Psoas muscle (tissue), 8 donors: ENCODE results near the gene INTS7. TPM values are rescaled to one million over a fixed set of nuclear protein-coding genes. Genes with fewer than 3 reads are reported as not detected.

Experiments
- ATAC-seq, 4 donors: fragments of 200-7000 bp; cut with Tn5 transposase; one replicate each; pipeline ENCODE4 v1.9.1; 2020; ENCODE audit warnings: moderate library complexity in 3 of 4, mild to moderate bottlenecking in 2 of 4
- DNase-seq, 2 donors: peaks; one replicate each; pipeline ENCODE4 v3.0.0-alpha.2; 2020
- H3K27ac ChIP-seq: fragments of 200-600 bp; one replicate; pipeline ENCODE4 v1.8.0; 2022
- H3K27me3 ChIP-seq, 3 donors: fragments of 200-600 bp in 1 of 3; one replicate each; pipeline versions ENCODE4 v1.6.1 to v1.8.0; 2013 to 2022; ENCODE audit warnings: low read length in 2 of 3, mild to moderate bottlenecking in 2 of 3, moderate library complexity in 1 of 3; ENCODE audit not compliant: insufficient read depth in 3 of 3
- H3K36me3 ChIP-seq, 2 donors: fragments of 200-600 bp in 1 of 2; one replicate each; pipeline versions ENCODE4 v1.6.1 to v1.8.0; 2013 to 2022; ENCODE audit warnings: low read depth in 1 of 2, mild to moderate bottlenecking in 1 of 2, moderate library complexity in 1 of 2; ENCODE audit not compliant: insufficient read depth in 1 of 2
- H3K4me1 ChIP-seq: fragments of 200-600 bp; one replicate; pipeline ENCODE4 v1.8.0; 2022
- H3K4me3 ChIP-seq: fragments of 200-600 bp; one replicate; pipeline ENCODE4 v1.8.0; 2022; ENCODE audit warnings: mild to moderate bottlenecking
- H3K9me3 ChIP-seq: fragments of 200-600 bp; one replicate; pipeline ENCODE4 v1.8.0; 2022
- CTCF ChIP-seq: fragments of 200-600 bp; IDR thresholded peaks from one replicate; pipeline ENCODE4 v1.8.0; 2022; ENCODE audit warnings: antibody characterized with exemption
- WGBS, 3 donors: extraction: QIAGEN DNeasy Blood & Tissue Kit; methylation state at CpG; one replicate each; pipeline versions ENCODE4 v1.1.6 to v1.1.7; 2013; 5-methylcytosine and 5-hydroxymethylcytosine counted together
- intact Hi-C, 2 donors: fragments of 100-400 bp; cut with DNase I; formaldehyde crosslinking; loops; one replicate each; pipeline versions ENCODE4 v1.11.0 to v1.14.2; 2022
- polyA plus RNA-seq, 3 donors: library from polyadenylated mRNA; stranded (reverse); fragments of 200-250 nt; gene quantifications; one replicate each; pipeline ENCODE4 v1.2.3, GENCODE V29; 2013
- total RNA-seq, 4 donors: library from RNA; stranded (reverse); fragmentation: NEBNext Ultra II Directional in 2 of 4; extraction: Animal tissue kit (Norgen Biotek cat#: 25700) in 2 of 4; gene quantifications; one replicate each; pipeline versions ENCODE4 v1.2.1 to v1.2.4, GENCODE V29; 2021 to 2023
- donor health status: healthy with polysubstance abuse.
- donor health status: DM: no; HTN: no; CAD: no; lungs with moderate emphysema.
- donor health status: Bipolar disorder and iron deficiency.
- donor health status: healthy.
- donor health status: DM: yes; HTN: yes; CAD: no.
- donor health status: DM: no; HTN: no; CAD: no.
- donor health status: DM: no; HTN: no; CAD: no.
- donor health status: DM: yes; HTN: yes; CAD: no.

The INTS7 gene
- total and polyA plus RNA-seq, 7 donors, result 4.4 to 12.7 (median 7.6) TPM

- Histone ChIP-seq H3K4me3 (no peak overlapping the region), H3K27ac (peak overlapping the region; percentile 87), H3K9me3 (no peaks in the 10 kb centered on the region), H3K27me3 (no peaks in the 10 kb centered on the region), H3K4me1 (no peaks in the 10 kb centered on the region), H3K36me3 (no peaks in the 10 kb centered on the region)
- intact Hi-C loops, result loop anchor here in 1 of 2 donors (5.0 kb wide), 1 partner anchor 40 kb away; no protein-coding TSS in a partner anchor
- DNase-seq (no peak), ATAC-seq (peak; percentile 38 to 66 (median 53))
- no peak for TF ChIP-seq CTCF
- WGBS, 3 donors, result 56 to 68% (median 57%) methylated on average over 2 of the region's 2 CpGs
Measured at GRCh38 chr1:212077028-212077427, 41.7 kb upstream of the INTS7 start.

DNA sequence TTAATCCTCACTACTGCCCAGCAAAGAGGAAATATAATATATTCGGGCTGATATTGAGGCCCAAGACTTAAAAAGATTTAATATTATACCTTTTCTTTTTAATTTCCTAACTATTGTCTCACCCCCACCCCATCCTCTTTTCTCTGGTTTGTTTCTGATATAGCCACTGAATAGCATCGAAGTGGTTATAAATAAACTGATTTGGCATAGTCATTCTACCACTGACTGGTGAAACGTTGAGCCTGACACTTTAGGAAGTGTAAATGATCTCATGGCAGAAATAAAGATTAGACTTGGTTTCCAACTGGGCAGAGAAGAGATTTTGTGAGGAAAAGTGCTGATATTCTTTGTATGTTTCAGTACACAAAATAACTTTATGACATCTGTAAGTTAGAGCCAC, 39.5 kb upstream of the INTS7 start:
- no peak for DNase-seq
- intact Hi-C loops, result loop anchor here (2.0 to 5.0 kb wide), 7 partner anchors 42 to 377 kb away; no protein-coding TSS in a partner anchor
- no peak for TF ChIP-seq CTCF

DNA sequence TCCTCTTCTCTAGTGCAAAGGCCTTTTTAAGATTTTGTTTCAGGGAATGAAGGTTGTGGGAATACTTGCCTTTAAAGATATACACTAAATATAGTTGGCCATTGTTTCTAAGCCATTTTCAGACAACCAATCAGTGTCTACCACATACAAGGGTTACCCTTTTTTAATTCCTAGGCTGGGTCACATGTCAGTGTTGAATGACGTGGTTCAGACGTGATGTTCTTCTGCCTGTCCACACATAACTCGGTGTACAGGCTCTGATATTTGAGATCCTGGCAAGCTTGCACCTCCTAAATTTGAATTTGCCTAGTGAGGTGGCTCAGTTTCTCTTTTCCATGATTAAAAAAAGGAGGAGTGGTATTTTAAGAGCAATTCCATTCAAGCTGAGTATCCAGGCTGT, 39.0 kb upstream of the INTS7 start:
- H3K27me3 ChIP-seq, result no peaks in the 10 kb centered on the region
- H3K4me3 ChIP-seq, result peak overlapping the region; percentile 42
- no peaks in the 10 kb centered on the region for H3K9me3 ChIP-seq
- TF ChIP-seq CTCF, result no peak
- intact Hi-C loops, result loop anchor here (2.0 to 5.0 kb wide), 6 partner anchors 44 to 378 kb away; no protein-coding TSS in a partner anchor
- H3K36me3 ChIP-seq, result no peaks in the 10 kb centered on the region
- H3K4me1 ChIP-seq, result no peaks in the 10 kb centered on the region
- DNase-seq, result no peak
- 26 to 48% (median 38%) methylated on average over 3 of the region's 3 CpGs for whole genome bisulfite sequencing, 3 donors
- peak overlapping the region; percentile 87 for H3K27ac ChIP-seq
- ATAC-seq, result peak; percentile 91 to 96 (median 96)

More for the DNA sequence above, 39.5 kb upstream of the INTS7 start:
- Histone ChIP-seq H3K4me1 (no peaks in the 10 kb centered on the region), H3K9me3 (no peaks in the 10 kb centered on the region), H3K27ac (peak overlapping the region; percentile 87), H3K27me3 (no peaks in the 10 kb centered on the region), H3K4me3 (peak overlapping the region; percentile 42), H3K36me3 (no peaks in the 10 kb centered on the region)
- ATAC-seq, result peak; percentile 45 to 82 (median 74)
- WGBS, 3 donors, result 22 to 37% (median 24%) methylated on average over 3 of the region's 3 CpGs

DNA sequence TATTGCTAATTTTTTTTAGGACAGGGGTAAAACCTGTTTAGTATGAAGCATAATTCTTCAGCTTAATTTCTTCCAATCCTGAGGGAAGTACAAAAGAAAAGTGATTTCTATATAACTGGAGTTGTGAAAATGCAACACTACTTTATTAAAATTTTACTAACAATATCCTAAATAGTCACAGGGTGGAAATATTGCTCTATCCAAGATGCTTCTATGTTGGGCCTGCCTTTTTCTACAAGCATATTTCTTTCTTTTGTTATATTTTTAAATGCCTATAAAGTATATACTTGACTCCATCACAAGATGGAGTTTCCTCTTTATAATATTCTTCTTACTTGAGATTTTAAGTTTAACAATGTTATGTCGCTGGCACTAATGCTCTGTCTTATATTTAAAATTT, 38.1 kb upstream of the INTS7 start:
- intact Hi-C loops, result loop anchor here (5.0 kb wide), 5 partner anchors 159 to 379 kb away; no protein-coding TSS in a partner anchor
- WGBS, 3 donors, result 97 to 98% (median 98%) methylated on average over 1 of the region's 1 CpG
- Histone ChIP-seq H3K4me3 (no peak overlapping the region), H3K27me3 (no peaks in the 10 kb centered on the region), H3K27ac (peak overlapping the region; percentile 87), H3K4me1 (no peaks in the 10 kb centered on the region), H3K36me3 (no peaks in the 10 kb centered on the region), H3K9me3 (no peaks in the 10 kb centered on the region)
- DNase-seq, result no peak
- peak; percentile 4 for TF ChIP-seq CTCF
- no peak for ATAC-seq

GRCh38 chr1:212072047-212072446, 36.7 kb upstream of the INTS7 start:
- Histone ChIP-seq H3K27me3 (no peaks in the 10 kb centered on the region), H3K27ac (no peak overlapping the region), H3K9me3 (no peaks in the 10 kb centered on the region), H3K4me1 (peaks cover 2% of the 10 kb centered on the region), H3K36me3 (no peaks in the 10 kb centered on the region), H3K4me3 (no peak overlapping the region)
- WGBS, 3 donors, result 54 to 90% (median 68%) methylated on average over 1 of the region's 1 CpG
- intact Hi-C loops, result loop anchor here (5.0 kb wide), 5 partner anchors 160 to 380 kb away; no protein-coding TSS in a partner anchor
- no peak for DNase-seq
- no peak for ATAC-seq
- no peak for TF ChIP-seq CTCF
